Osteocyte (in vitro differentiated cells): ENCODE data around the gene ZNF22. TPM values are rescaled to one million over a fixed set of nuclear protein-coding genes. Genes with fewer than 3 reads are reported as not detected.

Source experiments
- DNase-seq: peaks from one replicate; pipeline ENCODE4 v3.0.0; 2021; ENCODE audit warnings: mixed read lengths; ENCODE audit not compliant: unreplicated experiment; ENCODE audit errors: extremely low spot score
- H3K27ac Mint-ChIP-seq: one replicate; pipeline ENCODE4 v1.8.0; 2021; ENCODE audit warnings: mild to moderate bottlenecking, mixed read lengths; ENCODE audit not compliant: unreplicated experiment
- H3K27me3 Mint-ChIP-seq: one replicate; pipeline ENCODE4 v1.8.0; 2021; ENCODE audit warnings: mixed read lengths; ENCODE audit not compliant: unreplicated experiment
- H3K36me3 Mint-ChIP-seq: one replicate; pipeline ENCODE4 v1.8.0; 2021; ENCODE audit warnings: mixed read lengths; ENCODE audit not compliant: unreplicated experiment
- H3K4me1 Mint-ChIP-seq: one replicate; pipeline ENCODE4 v1.8.0; 2021; ENCODE audit warnings: mixed read lengths; ENCODE audit not compliant: unreplicated experiment
- H3K4me3 Mint-ChIP-seq: one replicate; pipeline ENCODE4 v1.8.0; 2021; ENCODE audit warnings: mild to moderate bottlenecking, moderate library complexity, mixed read lengths; ENCODE audit not compliant: unreplicated experiment
- H3K9me3 Mint-ChIP-seq: one replicate; pipeline ENCODE4 v1.8.0; 2021; ENCODE audit warnings: mixed read lengths; ENCODE audit not compliant: unreplicated experiment
- total RNA-seq: library from RNA; stranded (reverse); gene quantifications from 2 replicates; pipeline ENCODE4 v1.2.1, GENCODE V29; 2021
- TF ChIP-seq, protein P1 (sequence below): fragments of 200-600 bp; sonication (generic); IDR thresholded peaks from 2 replicates; pipeline ENCODE4 v1.5.0; 2021; ENCODE audit warnings: antibody characterized with exemption, mild to moderate bottlenecking, moderate library complexity

Gene ZNF22
- total RNA-seq, 1 donor from 2014 or later: 23.4 TPM

DNA sequence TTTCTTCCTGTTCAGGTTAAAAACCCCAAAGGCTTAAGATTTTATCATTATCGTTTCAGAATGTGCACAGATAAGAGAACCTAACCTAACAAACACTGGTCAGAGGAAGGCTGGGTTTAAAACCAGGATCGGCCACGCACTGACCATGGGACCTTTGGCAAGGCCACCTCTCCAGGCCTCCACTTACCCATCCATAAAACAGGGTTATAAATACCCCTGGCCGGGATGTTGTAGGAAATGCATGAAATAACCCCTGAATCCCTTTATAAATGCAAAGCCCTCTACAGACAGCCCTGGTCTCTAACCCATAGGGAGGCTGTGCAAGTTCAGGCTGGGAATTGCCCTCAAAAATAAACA is 22.5 kb upstream of the ZNF22 start:
- peaks cover 82% of the 10 kb centered on the region for H3K4me1 Mint-ChIP-seq
- H3K27ac Mint-ChIP-seq: peak overlapping the region; percentile 88
- TF ChIP-seq, protein P1, sequence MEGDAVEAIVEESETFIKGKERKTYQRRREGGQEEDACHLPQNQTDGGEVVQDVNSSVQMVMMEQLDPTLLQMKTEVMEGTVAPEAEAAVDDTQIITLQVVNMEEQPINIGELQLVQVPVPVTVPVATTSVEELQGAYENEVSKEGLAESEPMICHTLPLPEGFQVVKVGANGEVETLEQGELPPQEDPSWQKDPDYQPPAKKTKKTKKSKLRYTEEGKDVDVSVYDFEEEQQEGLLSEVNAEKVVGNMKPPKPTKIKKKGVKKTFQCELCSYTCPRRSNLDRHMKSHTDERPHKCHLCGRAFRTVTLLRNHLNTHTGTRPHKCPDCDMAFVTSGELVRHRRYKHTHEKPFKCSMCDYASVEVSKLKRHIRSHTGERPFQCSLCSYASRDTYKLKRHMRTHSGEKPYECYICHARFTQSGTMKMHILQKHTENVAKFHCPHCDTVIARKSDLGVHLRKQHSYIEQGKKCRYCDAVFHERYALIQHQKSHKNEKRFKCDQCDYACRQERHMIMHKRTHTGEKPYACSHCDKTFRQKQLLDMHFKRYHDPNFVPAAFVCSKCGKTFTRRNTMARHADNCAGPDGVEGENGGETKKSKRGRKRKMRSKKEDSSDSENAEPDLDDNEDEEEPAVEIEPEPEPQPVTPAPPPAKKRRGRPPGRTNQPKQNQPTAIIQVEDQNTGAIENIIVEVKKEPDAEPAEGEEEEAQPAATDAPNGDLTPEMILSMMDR: no peak
- H3K36me3 Mint-ChIP-seq: peaks cover 3% of the 10 kb centered on the region
- peak overlapping the region; percentile 78 for H3K4me3 Mint-ChIP-seq
- no peak for DNase-seq
- no peaks in the 10 kb centered on the region for H3K9me3 Mint-ChIP-seq
- no peaks in the 10 kb centered on the region for H3K27me3 Mint-ChIP-seq

DNA sequence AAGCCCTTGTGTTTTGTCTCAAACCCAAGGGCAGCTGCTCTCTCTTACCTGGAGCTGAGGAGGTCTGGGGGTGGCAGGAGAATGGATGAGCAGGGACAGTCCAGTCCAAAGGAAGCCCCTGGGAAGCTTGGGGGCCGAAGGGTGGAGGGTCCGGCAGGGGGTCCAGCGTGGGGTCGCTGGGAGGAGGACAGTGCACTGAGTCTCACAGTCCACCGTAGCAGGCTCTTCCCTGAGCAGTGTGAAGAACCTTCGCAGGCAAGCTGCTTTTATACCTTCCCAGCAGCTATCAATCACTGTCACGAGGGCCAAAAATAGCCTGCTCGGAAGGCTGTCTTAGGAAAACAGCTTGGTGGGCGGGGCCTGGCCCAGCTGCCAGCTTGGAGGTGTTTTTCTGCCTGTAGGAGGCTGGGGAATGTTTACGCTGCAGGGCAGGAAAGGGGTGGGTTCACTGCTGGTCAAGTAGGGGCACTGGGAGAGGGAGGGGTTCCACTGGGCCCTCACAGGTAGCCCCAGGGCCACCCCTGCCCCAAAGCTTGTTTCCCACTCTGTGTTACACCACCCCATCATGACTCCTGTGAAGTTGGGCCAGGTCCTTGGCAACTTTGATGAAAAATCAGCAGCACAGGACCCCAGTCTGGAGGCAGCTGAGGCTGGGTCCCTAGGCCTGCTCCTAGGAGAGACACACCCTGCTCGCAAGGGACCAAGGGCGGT is 22.0 kb upstream of the ZNF22 start, which contains the start of gene DEPP1:
Gene DEPP1 (minus strand): TSS at position 240 of the 711 bp plus-strand sequence. CDS start 779 bp downstream, outside the sequence.
- Mint-ChIP-seq H3K27ac (peak within 1 kb of the TSS; percentile 88), H3K4me1 (peaks cover 77% of the 10 kb centered on the region), H3K9me3 (no peaks in the 10 kb centered on the region), H3K36me3 (peaks cover 3% of the 10 kb centered on the region), H3K27me3 (no peaks in the 10 kb centered on the region), H3K4me3 (peak within 1 kb of the TSS; percentile 78)
- DNase-seq: peak; percentile 91
- TF ChIP-seq, protein P1: no peak

DNA sequence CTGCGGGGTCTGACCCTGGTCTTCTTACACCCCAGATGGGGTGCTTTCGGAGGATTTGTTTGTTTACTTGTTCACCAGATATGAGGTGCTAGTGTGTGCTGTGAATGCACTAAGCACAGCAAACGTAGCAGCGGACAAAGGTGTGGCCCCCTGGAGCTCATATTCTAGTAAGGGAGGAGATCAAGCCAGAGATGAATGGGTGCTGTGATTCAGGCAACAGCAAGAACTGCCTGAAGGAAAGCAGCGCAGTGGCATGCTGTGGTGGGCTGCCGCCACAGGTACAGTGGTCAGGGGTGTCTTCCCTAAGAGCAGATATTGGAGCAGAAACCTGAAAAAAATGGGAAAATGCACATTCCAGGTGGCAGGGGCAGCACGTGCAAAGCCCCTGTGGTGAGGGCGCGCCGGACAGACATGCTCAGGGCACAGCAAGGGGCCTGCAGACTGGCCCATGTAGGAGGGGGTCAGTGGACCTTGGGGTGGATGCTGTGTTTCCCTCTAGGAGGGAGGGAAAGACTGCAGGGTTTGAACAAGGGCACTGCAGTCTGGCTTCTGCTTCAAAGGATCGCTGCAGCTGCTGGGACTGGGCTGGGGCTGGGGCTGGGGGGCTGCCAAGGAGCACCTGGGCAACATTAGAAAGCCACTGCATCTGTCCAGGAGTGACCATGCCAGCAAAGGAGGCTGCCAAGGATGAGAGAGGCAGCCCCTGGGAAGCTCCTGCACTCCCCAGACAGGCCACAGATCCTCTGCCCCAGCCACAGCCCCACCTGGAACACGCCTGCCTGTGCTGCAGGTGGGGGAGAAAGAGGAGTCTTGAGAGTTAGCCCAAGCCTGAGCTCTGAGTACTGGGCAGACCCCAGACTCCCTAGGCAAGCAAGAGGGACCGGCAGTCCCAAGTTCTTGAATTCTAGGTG is 21.2 kb upstream of the ZNF22 start:
- Mint-ChIP-seq H3K27me3 (no peaks in the 10 kb centered on the region), H3K9me3 (no peaks in the 10 kb centered on the region), H3K36me3 (peaks cover 3% of the 10 kb centered on the region), H3K4me3 (no peak overlapping the region), H3K4me1 (peaks cover 70% of the 10 kb centered on the region), H3K27ac (peak overlapping the region; percentile 97)
- DNase-seq: no peak
- TF ChIP-seq, protein P1: no peak

DNA sequence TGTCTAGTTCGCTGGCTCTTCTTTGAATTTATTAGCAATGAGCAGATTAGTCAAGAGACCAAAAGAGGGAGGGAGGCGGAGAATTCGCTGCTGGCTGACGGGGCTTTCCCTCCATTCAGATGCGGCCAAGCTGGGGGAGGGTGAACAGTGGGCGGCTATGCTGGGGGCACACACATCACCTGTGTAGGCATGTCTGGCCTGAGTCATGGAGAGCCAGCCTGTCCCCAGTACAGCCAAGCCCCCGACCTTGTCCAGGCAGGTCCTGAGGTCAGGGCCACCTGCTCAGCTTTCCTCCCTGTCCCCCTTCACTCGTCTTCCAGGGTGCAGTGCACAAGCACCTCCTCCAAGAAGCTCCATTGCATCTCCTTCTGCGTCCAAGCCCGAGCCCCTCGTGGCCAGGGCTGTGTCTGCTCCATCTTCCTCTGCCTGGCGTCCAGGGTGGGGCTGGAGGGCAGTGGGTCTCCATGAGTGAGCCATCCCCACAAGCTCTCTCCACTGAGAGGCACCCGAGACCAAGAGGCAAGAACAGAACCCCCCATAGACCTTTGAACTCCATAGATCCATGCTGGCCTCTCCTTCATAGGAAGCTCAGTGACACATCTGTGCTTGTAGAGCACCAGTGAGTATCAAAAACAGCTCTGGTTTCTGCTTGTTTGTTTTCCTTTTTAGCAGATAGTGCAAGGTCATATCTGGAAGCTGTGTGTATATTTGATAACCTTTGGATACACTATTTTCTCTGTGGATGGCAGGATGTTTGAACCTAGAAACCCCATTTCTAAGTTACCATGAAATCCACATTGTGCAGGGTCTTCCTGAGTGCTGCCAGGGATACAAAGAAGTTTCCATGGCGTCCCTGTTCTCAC is 20.2 kb upstream of the ZNF22 start:
- H3K4me1 Mint-ChIP-seq: peaks cover 73% of the 10 kb centered on the region
- H3K27ac Mint-ChIP-seq: peak overlapping the region; percentile 97
- H3K4me3 Mint-ChIP-seq: no peak overlapping the region
- no peaks in the 10 kb centered on the region for H3K9me3 Mint-ChIP-seq
- no peak for DNase-seq
- no peaks in the 10 kb centered on the region for H3K27me3 Mint-ChIP-seq
- H3K36me3 Mint-ChIP-seq: peaks cover 5% of the 10 kb centered on the region
- TF ChIP-seq, protein P1: no peak
